Uterus (tissue), 4 donors: ENCODE measurements around the gene DARS2. TPM values are rescaled to one million over a fixed set of nuclear protein-coding genes. Genes with fewer than 3 reads are reported as not detected.

Experiments
- DNase-seq, 2 donors: peaks; one replicate each; pipeline ENCODE4 v3.0.0-alpha.2; 2019 to 2020
- H3K27ac ChIP-seq, 2 donors: fragments of 200-600 bp; sonication (generic); 1 replicate in 1 of 2; 2 replicates in 1 of 2; pipeline ENCODE4 v1.5.1; 2016 to 2018
- H3K27me3 ChIP-seq, 2 donors: fragments of 200-600 bp; sonication (generic); one replicate each; pipeline ENCODE4 v1.5.1; 2018 to 2019; ENCODE audit warnings: control low read depth in 1 of 2
- H3K36me3 ChIP-seq, 2 donors: fragments of 200-600 bp; sonication (generic); one replicate each; pipeline ENCODE4 v1.5.1; 2019; ENCODE audit warnings: control low read depth in 1 of 2
- H3K4me1 ChIP-seq, 2 donors: fragments of 200-600 bp; sonication (generic); one replicate each; pipeline ENCODE4 v1.5.1; 2018 to 2019; ENCODE audit warnings: control low read depth in 1 of 2
- H3K4me3 ChIP-seq, 2 donors: fragments of 200-600 bp; sonication (generic); 1 replicate in 1 of 2; 2 replicates in 1 of 2; pipeline ENCODE4 v1.5.1; 2018 to 2019; ENCODE audit warnings: mild to moderate bottlenecking in 1 of 2
- H3K9me3 ChIP-seq, 2 donors: fragments of 200-600 bp; sonication (generic); one replicate each; pipeline ENCODE4 v1.5.1; 2019; ENCODE audit warnings: control low read depth in 1 of 2
- CTCF ChIP-seq, 4 experiments: fragments of 200-600 bp in 2 of 4; fragments of 450-650 bp in 2 of 4; sonication (generic) in 2 of 4; IDR thresholded peaks; one replicate each; pipeline ENCODE4 v1.5.1; 2016 to 2019; ENCODE audit warnings: antibody characterized with exemption in 4 of 4, mild to moderate bottlenecking in 2 of 4, moderate library complexity in 1 of 4
- POLR2A ChIP-seq, 2 donors: fragments of 450-650 bp; IDR thresholded peaks; one replicate each; pipeline ENCODE4 v1.6.1; 2016; ENCODE audit warnings: antibody characterized with exemption in 2 of 2, mild to moderate bottlenecking in 1 of 2, moderate library complexity in 1 of 2
- intact Hi-C: fragments of 100-400 bp; cut with DNase I; formaldehyde crosslinking; loops from one replicate; pipeline ENCODE4 v1.15.1; 2023; ENCODE audit warnings: low total_unique reads
- total RNA-seq, 4 donors: library from RNA; depleted of rRNA in 3 of 4; stranded (reverse); fragments of >200 nt in 3 of 4; gene quantifications; one replicate each; pipeline versions ENCODE4 v1.1.0 to v1.2.4, GENCODE V29; 2014 to 2023
- donor health status: DM: yes; HTN: yes; CAD: no.

The DARS2 gene
- total RNA-seq, 4 donors from 2014 or later: 4.1 to 20.0 (median 12.7) TPM

GRCh38 chr1:173821680-173822079 is 2.8 kb upstream of the DARS2 start:
- intact Hi-C loops: loop anchor here (10.0 kb wide), 1 partner anchor 397 kb away; no protein-coding TSS in a partner anchor
- Histone ChIP-seq H3K9me3 (no peaks in the 10 kb centered on the region), H3K27ac (no peak overlapping the region), H3K36me3 (no peaks in the 10 kb centered on the region), H3K4me1 (no peaks in the 10 kb centered on the region), H3K4me3 (no peak overlapping the region), H3K27me3 (no peaks in the 10 kb centered on the region)
- TF ChIP-seq CTCF (IDR thresholded peaks at IDR 0.05): no peak
- DNase-seq: no peak

- intact Hi-C loops: loop anchor here (10.0 kb wide), 1 partner anchor 399 kb away; no protein-coding TSS in a partner anchor
- Histone ChIP-seq H3K27me3 (no peaks in the 10 kb centered on the region), H3K36me3 (no peaks in the 10 kb centered on the region)
Observed at GRCh38 chr1:173823781-173824314, 625 bp upstream of the DARS2 start.

GRCh38 chr1:173827611-173828010 is 3.1 kb downstream of the DARS2 start:
- DNase-seq: no peak
- Histone ChIP-seq H3K9me3 (no peaks in the 10 kb centered on the region), H3K4me3 (no peak overlapping the region), H3K27me3 (no peaks in the 10 kb centered on the region), H3K4me1 (no peaks in the 10 kb centered on the region), H3K27ac (no peak overlapping the region), H3K36me3 (no peaks in the 10 kb centered on the region)
- intact Hi-C loops: loop anchor here (10.0 kb wide), 1 partner anchor 403 kb away; no protein-coding TSS in a partner anchor
- TF ChIP-seq POLR2A (IDR thresholded peaks at IDR 0.05) (no peak), CTCF (IDR thresholded peaks at IDR 0.05) (no peak)

More at GRCh38 chr1:173823781-173824314, 625 bp upstream of the DARS2 start:
- no peak for DNase-seq
- Histone ChIP-seq H3K27ac (peak overlapping the region; percentile 95 to 98), H3K4me3 (peak overlapping the region; percentile 77 to 81), H3K9me3 (no peaks in the 10 kb centered on the region), H3K4me1 (no peaks in the 10 kb centered on the region)
- TF ChIP-seq CTCF (IDR thresholded peaks at IDR 0.05): no peak
- no peak for TF ChIP-seq POLR2A (IDR thresholded peaks at IDR 0.05)

GRCh38 chr1:173832748-173833147 is 8.3 kb downstream of the DARS2 start:
- DNase-seq: no peak
- Histone ChIP-seq H3K36me3 (no peaks in the 10 kb centered on the region), H3K4me1 (no peaks in the 10 kb centered on the region), H3K27me3 (no peaks in the 10 kb centered on the region), H3K9me3 (no peaks in the 10 kb centered on the region), H3K27ac (no peak overlapping the region), H3K4me3 (no peak overlapping the region)
- no peak for TF ChIP-seq CTCF (IDR thresholded peaks at IDR 0.05)
- intact Hi-C loops: no loop called here

GRCh38 chr1:173852105-173852504 is 27.6 kb downstream of the DARS2 start:
- H3K9me3 ChIP-seq: no peaks in the 10 kb centered on the region
- no peak for TF ChIP-seq POLR2A (IDR thresholded peaks at IDR 0.05)
- no peak for TF ChIP-seq CTCF (IDR thresholded peaks at IDR 0.05)
- no peak for DNase-seq
- intact Hi-C loops: no loop called here
- H3K27ac ChIP-seq: no peak overlapping the region
- no peaks in the 10 kb centered on the region for H3K36me3 ChIP-seq
- H3K4me3 ChIP-seq: no peak overlapping the region
- H3K4me1 ChIP-seq: no peaks in the 10 kb centered on the region
- no peaks in the 10 kb centered on the region for H3K27me3 ChIP-seq
